Choroid plexus epithelial cell (primary cell): Measurements from ENCODE around the gene PTPRZ1.

Experiments
- DNase-seq: peaks from one replicate; pipeline ENCODE4 v3.0.0-alpha.2; 2010; ENCODE audit warnings: low read depth
- H3K4me3 ChIP-seq: 2 replicates; pipeline ENCODE4 v1.5.1; 2011; ENCODE audit warnings: low read depth, mild to moderate bottlenecking, control low read depth, low read length, moderate library complexity
- TF ChIP-seq, protein P1 (sequence below): conservative IDR thresholded peaks from 2 replicates; pipeline ENCODE4 v1.5.1; 2011; ENCODE audit warnings: low read depth, mild to moderate bottlenecking, control low read depth, inconsistent platforms, low read length, moderate library complexity

The PTPRZ1 gene

DNA sequence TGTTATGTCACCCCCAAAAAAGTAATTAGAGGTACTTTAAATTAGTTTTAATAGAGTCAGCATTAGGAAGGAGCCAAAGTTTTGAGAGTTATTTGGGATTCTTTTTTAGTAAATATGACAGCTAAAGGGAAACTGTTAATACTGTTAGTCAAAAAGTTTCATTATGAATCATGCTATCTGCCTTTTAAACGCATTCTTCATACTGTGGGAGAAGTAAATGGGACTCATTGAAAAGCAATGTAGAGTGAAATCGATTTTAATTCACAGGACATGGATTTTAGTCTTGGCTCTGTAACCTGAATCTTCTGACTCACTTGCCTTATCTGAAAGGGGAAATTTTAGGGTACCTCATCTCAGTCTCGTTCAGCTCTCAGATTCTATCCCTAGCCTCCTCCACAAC, 165.9 kb downstream of the PTPRZ1 start:
- peak; percentile 8 for DNase-seq
- TF ChIP-seq, protein P1, sequence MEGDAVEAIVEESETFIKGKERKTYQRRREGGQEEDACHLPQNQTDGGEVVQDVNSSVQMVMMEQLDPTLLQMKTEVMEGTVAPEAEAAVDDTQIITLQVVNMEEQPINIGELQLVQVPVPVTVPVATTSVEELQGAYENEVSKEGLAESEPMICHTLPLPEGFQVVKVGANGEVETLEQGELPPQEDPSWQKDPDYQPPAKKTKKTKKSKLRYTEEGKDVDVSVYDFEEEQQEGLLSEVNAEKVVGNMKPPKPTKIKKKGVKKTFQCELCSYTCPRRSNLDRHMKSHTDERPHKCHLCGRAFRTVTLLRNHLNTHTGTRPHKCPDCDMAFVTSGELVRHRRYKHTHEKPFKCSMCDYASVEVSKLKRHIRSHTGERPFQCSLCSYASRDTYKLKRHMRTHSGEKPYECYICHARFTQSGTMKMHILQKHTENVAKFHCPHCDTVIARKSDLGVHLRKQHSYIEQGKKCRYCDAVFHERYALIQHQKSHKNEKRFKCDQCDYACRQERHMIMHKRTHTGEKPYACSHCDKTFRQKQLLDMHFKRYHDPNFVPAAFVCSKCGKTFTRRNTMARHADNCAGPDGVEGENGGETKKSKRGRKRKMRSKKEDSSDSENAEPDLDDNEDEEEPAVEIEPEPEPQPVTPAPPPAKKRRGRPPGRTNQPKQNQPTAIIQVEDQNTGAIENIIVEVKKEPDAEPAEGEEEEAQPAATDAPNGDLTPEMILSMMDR: no peak
- H3K4me3 ChIP-seq: no peak overlapping the region

DNA sequence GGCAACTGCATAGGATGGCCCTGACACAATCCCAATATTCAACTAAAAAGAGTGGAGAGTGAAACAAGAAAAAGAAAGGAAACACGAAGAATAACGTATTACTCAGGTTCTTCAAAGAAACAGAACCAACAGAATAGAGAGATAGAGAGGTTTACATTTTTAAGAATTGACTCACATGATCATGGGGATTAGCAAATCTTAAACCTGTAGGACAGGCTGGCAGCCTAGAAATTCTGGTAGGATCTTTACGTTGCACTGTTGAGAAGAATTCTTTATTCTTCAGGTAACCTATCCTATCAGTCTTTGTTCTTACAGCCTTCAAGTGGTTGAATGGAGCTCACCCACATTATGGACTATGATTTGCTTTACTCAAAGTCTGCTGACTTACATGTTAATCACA, 167.2 kb downstream of the PTPRZ1 start:
- no peak for DNase-seq
- TF ChIP-seq, protein P1: no peak
- no peak overlapping the region for H3K4me3 ChIP-seq

DNA sequence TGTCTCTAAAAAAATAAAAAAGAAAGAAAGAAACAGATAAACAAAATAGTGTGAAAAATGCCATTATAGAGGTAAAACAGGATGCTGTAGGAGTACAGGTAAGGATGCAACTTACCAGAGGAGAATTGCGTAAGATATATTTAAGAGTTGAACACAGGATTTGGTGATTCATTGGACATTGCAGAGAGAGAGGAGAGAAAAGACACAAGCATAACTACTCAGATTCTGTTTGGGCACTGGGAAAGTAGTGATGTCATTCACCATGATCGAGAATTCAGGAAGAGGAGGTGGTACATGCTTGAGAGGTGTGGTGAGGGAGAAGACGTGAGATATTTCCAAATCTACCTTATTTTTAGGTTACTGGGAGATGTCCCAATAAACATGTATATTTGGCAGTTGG, 173.4 kb downstream of the PTPRZ1 start:
- DNase-seq: no peak
- TF ChIP-seq, protein P1: no peak
- no peak overlapping the region for H3K4me3 ChIP-seq

DNA sequence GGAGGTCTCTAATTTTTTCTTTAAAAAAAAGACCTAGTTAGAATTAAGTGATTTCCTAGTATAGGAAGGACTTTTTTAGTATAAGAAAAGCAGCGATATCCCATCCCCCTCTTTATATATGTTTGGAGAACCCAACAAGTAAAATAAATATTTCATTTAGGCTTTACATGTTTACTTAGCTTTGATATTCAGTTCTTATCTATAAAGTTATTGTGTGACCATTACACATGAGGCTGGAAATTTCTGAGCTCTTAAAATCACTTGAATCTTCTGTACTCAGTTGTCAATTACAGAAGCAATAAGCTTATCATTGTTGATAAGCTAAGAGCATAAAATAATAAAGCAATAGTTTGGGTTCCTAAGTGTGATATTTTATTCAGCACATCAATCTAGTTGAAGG, 181.4 kb downstream of the PTPRZ1 start:
- TF ChIP-seq, protein P1: no peak
- H3K4me3 ChIP-seq: no peak overlapping the region
- no peak for DNase-seq

DNA sequence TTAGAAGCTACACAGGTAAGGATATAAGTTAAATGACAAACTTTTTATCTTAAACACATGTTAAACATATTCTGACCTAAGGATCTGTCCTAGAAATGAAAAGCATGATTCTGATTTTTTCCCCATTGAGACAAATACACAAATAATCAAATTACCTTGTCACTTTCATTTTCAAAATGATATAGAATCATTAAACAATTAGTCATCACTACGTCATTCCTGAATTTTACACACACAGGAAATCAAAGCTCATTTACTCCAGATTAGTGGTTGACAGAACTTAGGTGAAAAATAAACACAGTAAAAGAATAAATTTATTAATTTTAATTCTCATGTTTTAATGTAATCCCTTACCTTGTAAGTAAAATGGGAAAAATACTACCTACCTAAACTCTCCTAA, 182.1 kb downstream of the PTPRZ1 start:
- H3K4me3 ChIP-seq: no peak overlapping the region
- DNase-seq: no peak
- TF ChIP-seq, protein P1: no peak

DNA sequence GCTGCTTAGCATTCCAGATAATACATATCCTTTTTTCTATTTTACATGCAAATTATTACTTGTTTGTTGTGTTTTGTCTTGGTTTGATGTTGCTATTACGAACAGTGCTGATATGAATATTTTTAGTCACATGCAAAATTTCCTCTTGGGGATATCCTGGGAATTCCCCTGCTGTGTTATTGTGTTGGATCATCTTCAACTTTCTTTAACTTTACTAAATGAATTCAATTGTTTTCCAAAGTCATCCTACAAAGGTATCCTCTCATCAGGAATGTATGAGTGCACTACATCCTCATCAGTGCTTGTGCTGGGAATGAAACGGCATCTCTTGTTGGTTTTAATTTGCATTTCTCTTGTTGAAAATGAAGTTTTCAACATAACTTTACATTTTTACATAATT, 184.0 kb downstream of the PTPRZ1 start:
- no peak overlapping the region for H3K4me3 ChIP-seq
- DNase-seq: peak; percentile 10
- TF ChIP-seq, protein P1: no peak

DNA sequence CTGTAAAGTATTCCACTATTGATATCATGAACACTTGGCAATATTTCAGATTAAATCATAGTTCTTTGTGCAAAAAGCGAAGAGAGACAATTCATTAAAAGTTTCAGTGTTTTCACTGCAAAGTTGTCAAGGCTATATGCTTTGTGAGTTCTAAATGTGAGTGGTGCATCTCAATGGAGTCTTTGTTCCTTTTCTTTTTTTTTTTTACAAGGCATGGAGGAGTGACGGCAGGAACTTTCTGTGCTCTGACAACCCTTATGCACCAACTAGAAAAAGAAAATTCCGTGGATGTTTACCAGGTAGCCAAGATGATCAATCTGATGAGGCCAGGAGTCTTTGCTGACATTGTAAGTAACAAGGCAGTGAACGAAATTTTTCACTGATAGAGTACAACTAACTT, 186.6 kb downstream of the PTPRZ1 start:
- H3K4me3 ChIP-seq: no peak overlapping the region
- DNase-seq: no peak
- TF ChIP-seq, protein P1: no peak
